ENCODE results near the gene GCG.

GCG gene

GRCh38 chr2:162164802-162165201 is 12.8 kb upstream of the GCG start:
- Histone ChIP-seq H3F3A (ENCODE audit: insufficient read depth) (no peaks in the 10 kb centered on the region), H3K4me3 (ENCODE audit: insufficient read depth, low read length, poor library complexity, severe bottlenecking) (no peak overlapping the region), H3K79me2 (ENCODE audit: insufficient read depth, low read length) (no peaks in the 10 kb centered on the region), H3K27me3 (ENCODE audit: low read length) (no peaks in the 10 kb centered on the region), H3K9me2 (replicated peaks; ENCODE audit: insufficient read depth, low read length) (no peaks in the 10 kb centered on the region), H4K20me1 (ENCODE audit: low read depth, low read length) (no peaks in the 10 kb centered on the region), H3K36me3 (ENCODE audit: low read length) (no peaks in the 10 kb centered on the region), H3K4me2 (ENCODE audit: low read depth, low read length, poor library complexity, severe bottlenecking) (no peak overlapping the region), H3K9ac (ENCODE audit: low read length) (no peak overlapping the region), H3K27ac (ENCODE audit: low read depth, low read length) (no peak overlapping the region), H3K9me3 (ENCODE audit: insufficient read depth, low read length) (no peaks in the 10 kb centered on the region), H2AFZ (ENCODE audit: low read depth, low read length, severe bottlenecking) (no peak overlapping the region)
- TF ChIP-seq EZH2phosphoT487 (conservative IDR thresholded peaks at IDR 0.05; ENCODE audit: low read length) (no peak), CTCF (IDR thresholded peaks at IDR 0.05; ENCODE audit: insufficient read depth, low read length, poor library complexity, severe bottlenecking) (no peak)

GRCh38 chr2:162159446-162159845 is 7.4 kb upstream of the GCG start:
- H3K9me2 ChIP-seq (replicated peaks; ENCODE audit: insufficient read depth, low read length) = no peaks in the 10 kb centered on the region
- no peak overlapping the region for H3K27ac ChIP-seq (ENCODE audit: low read depth, low read length)
- no peak for TF ChIP-seq CTCF (IDR thresholded peaks at IDR 0.05; ENCODE audit: insufficient read depth, low read length, poor library complexity, severe bottlenecking)
- TF ChIP-seq EZH2phosphoT487 (conservative IDR thresholded peaks at IDR 0.05; ENCODE audit: low read length) = no peak
- H3K27me3 ChIP-seq (ENCODE audit: low read length) = no peaks in the 10 kb centered on the region
- no peak overlapping the region for H3K4me2 ChIP-seq (ENCODE audit: low read depth, low read length, poor library complexity, severe bottlenecking)
- H2AFZ ChIP-seq (ENCODE audit: low read depth, low read length, severe bottlenecking) = no peak overlapping the region
- H4K20me1 ChIP-seq (ENCODE audit: low read depth, low read length) = no peaks in the 10 kb centered on the region
- no peaks in the 10 kb centered on the region for H3K36me3 ChIP-seq (ENCODE audit: low read length)
- no peak overlapping the region for H3K4me3 ChIP-seq (ENCODE audit: insufficient read depth, low read length, poor library complexity, severe bottlenecking)
- no peak overlapping the region for H3K9ac ChIP-seq (ENCODE audit: low read length)
- H3K9me3 ChIP-seq (ENCODE audit: insufficient read depth, low read length) = no peaks in the 10 kb centered on the region
- H3K79me2 ChIP-seq (ENCODE audit: insufficient read depth, low read length) = no peaks in the 10 kb centered on the region
- no peaks in the 10 kb centered on the region for H3F3A ChIP-seq (ENCODE audit: insufficient read depth)

GRCh38 chr2:162156149-162156548 is 4.1 kb upstream of the GCG start:
- no peaks in the 10 kb centered on the region for H3K9me2 ChIP-seq (replicated peaks; ENCODE audit: insufficient read depth, low read length)
- no peak overlapping the region for H3K27ac ChIP-seq (ENCODE audit: low read depth, low read length)
- H3K9me3 ChIP-seq (ENCODE audit: insufficient read depth, low read length) = no peaks in the 10 kb centered on the region
- H3K79me2 ChIP-seq (ENCODE audit: insufficient read depth, low read length) = no peaks in the 10 kb centered on the region
- H4K20me1 ChIP-seq (ENCODE audit: low read depth, low read length) = 0 out of 2 replicates have a peak, but pooled peaks cover 3% of the 10 kb centered on the region
- no peaks in the 10 kb centered on the region for H3K27me3 ChIP-seq (ENCODE audit: low read length)
- no peak overlapping the region for H3K4me2 ChIP-seq (ENCODE audit: low read depth, low read length, poor library complexity, severe bottlenecking)
- H3K9ac ChIP-seq (ENCODE audit: low read length) = no peak overlapping the region
- no peak overlapping the region for H2AFZ ChIP-seq (ENCODE audit: low read depth, low read length, severe bottlenecking)
- H3F3A ChIP-seq (ENCODE audit: insufficient read depth) = no peaks in the 10 kb centered on the region
- no peak for TF ChIP-seq EZH2phosphoT487 (conservative IDR thresholded peaks at IDR 0.05; ENCODE audit: low read length)
- TF ChIP-seq CTCF (IDR thresholded peaks at IDR 0.05; ENCODE audit: insufficient read depth, low read length, poor library complexity, severe bottlenecking) = no peak
- H3K36me3 ChIP-seq (ENCODE audit: low read length) = no peaks in the 10 kb centered on the region
- no peak overlapping the region for H3K4me3 ChIP-seq (ENCODE audit: insufficient read depth, low read length, poor library complexity, severe bottlenecking)

All from SU-DHL-6 (cell line).